A549 (cell line): ENCODE data around the gene SLC24A4. TPM values are rescaled to one million over a fixed set of nuclear protein-coding genes. Genes with fewer than 3 reads are reported as not detected.

ENCODE experiments used
- ATAC-seq, 2 experiments: fragments of 200-7000 bp in 1 of 2; fragments of >200 bp in 1 of 2; cut with Nextera tagmentation in 1 of 2; cut with Tn5 transposase in 1 of 2; 3 replicates each; pipeline versions ENCODE4 v1.8.0 to v1.9.1; 2018 to 2020; ENCODE audit warnings: mild to moderate bottlenecking in 1 of 2, moderate library complexity in 1 of 2
- CTCF ChIA-PET: fragments of 300-600 bp; sonication (Branson Sonifier 250); formaldehyde crosslinking; extraction: SDS; loops from one replicate; lab custom pipeline; 2021; ENCODE audit warnings: antibody characterized with exemption, inconsistent platforms; lab: Yijun Ruan, JAX
- POLR2A ChIA-PET: fragments of 350-600 bp; formaldehyde crosslinking; extraction: SDS; loops from one replicate; lab custom pipeline; 2021; ENCODE audit warnings: antibody characterized with exemption, inconsistent platforms; lab: Yijun Ruan, JAX
- DNase-seq, 2 experiments: peaks; one replicate each; pipeline versions ENCODE4 v3.0.0 to v3.0.0-alpha.2; 2011 to 2016; ENCODE audit warnings: low read depth in 1 of 2, low spot score in 1 of 2
- FAIRE-seq: peaks from 2 replicates; lab custom pipeline; 2011; peaks lifted over from hg19 to GRCh38; lab: Jason Lieb, UNC
- H3K27ac ChIP-seq, 2 experiments: fragments of >200 bp; sonication (Bioruptor Twin); formaldehyde crosslinking; 3 replicates each; pipeline ENCODE4 v1.5.1; 2016 to 2017
- H3K4me1 ChIP-seq: fragments of >200 bp; sonication (Bioruptor Twin); formaldehyde crosslinking; 3 replicates; pipeline ENCODE4 v1.6.1; 2016
- H3K4me2 ChIP-seq: fragments of >200 bp; sonication (Bioruptor Twin); formaldehyde crosslinking; 3 replicates; pipeline ENCODE4 v1.6.1; 2016
- H3K4me3 ChIP-seq: fragments of >200 bp; sonication (Bioruptor Twin); formaldehyde crosslinking; 3 replicates; pipeline ENCODE4 v1.5.1; 2016
- H3K9me3 ChIP-seq: fragments of >200 bp; sonication (Bioruptor Twin); formaldehyde crosslinking; 3 replicates; pipeline ENCODE4 v1.6.1; 2016
- EHF ChIP-seq: fragments of 250-450 bp; sonication (Bioruptor Pico); IDR thresholded peaks from 2 replicates; pipeline ENCODE4 v1.5.0; 2020; ENCODE audit warnings: mild to moderate bottlenecking
- EHMT2 ChIP-seq: fragments of 200-600 bp; sonication (generic); IDR thresholded peaks from 2 replicates; pipeline ENCODE4 v1.6.1; 2016; ENCODE audit warnings: antibody characterized with exemption, low read depth, mild to moderate bottlenecking, moderate library complexity
- ELK1 ChIP-seq: fragments of 150-350 bp; IDR thresholded peaks from 2 replicates; pipeline ENCODE4 v1.6.1; 2014; ENCODE audit warnings: low read depth, mild to moderate bottlenecking, low read length
- ESRRA ChIP-seq: fragments of 150-350 bp; IDR thresholded peaks from 2 replicates; pipeline ENCODE4 v1.6.1; 2014; ENCODE audit warnings: mild to moderate bottlenecking, low read length, borderline replicate concordance
- HOXB13 ChIP-seq: fragments of 250-450 bp; sonication (Bioruptor Pico); IDR thresholded peaks from 2 replicates; pipeline ENCODE4 v1.5.0; 2020; ENCODE audit warnings: low read depth, mild to moderate bottlenecking, moderate library complexity
- JUN ChIP-seq, 2 experiments: fragments of >200 bp; sonication (Bioruptor Twin); formaldehyde crosslinking; IDR thresholded peaks; 2 replicates in 1 of 2; 3 replicates in 1 of 2; pipeline ENCODE4 v1.6.1; 2016 to 2017
- KDM1A ChIP-seq: fragments of 200-600 bp; sonication (generic); IDR thresholded peaks from 2 replicates; pipeline ENCODE4 v1.6.1; 2016; ENCODE audit warnings: low read depth, mild to moderate bottlenecking
- KDM5A ChIP-seq: fragments of 200-600 bp; sonication (generic); IDR thresholded peaks from 2 replicates; pipeline ENCODE4 v1.6.1; 2016; ENCODE audit warnings: antibody characterized with exemption, mild to moderate bottlenecking
- MAZ ChIP-seq: fragments of 150-350 bp; IDR thresholded peaks from 2 replicates; pipeline ENCODE4 v1.6.1; 2014; ENCODE audit warnings: antibody characterized with exemption, low read depth, low read length, borderline replicate concordance
- POLR2A ChIP-seq: IDR thresholded peaks from 2 replicates; pipeline ENCODE4 v1.6.1; 2012; ENCODE audit warnings: mild to moderate bottlenecking, low read length
- POLR2AphosphoS2 ChIP-seq: conservative IDR thresholded peaks from 2 replicates; pipeline ENCODE4 v1.6.1; 2012; ENCODE audit warnings: low read length, improper control_type of control experiment, inconsistent platforms
- RAD21 ChIP-seq, 2 experiments: fragments of >200 bp in 1 of 2; sonication (Bioruptor Twin) in 1 of 2; formaldehyde crosslinking in 1 of 2; IDR thresholded peaks in 1 of 2; conservative IDR thresholded peaks in 1 of 2; 2 replicates in 1 of 2; 3 replicates in 1 of 2; pipeline ENCODE4 v1.6.1; 2012 to 2018; ENCODE audit warnings: inconsistent platforms in 1 of 2
- RCOR1 ChIP-seq: fragments of 150-350 bp; IDR thresholded peaks from 2 replicates; pipeline ENCODE4 v1.6.1; 2014; ENCODE audit warnings: antibody characterized with exemption, low read length, low read depth
- SMC3 ChIP-seq: fragments of >200 bp; sonication (Bioruptor Twin); formaldehyde crosslinking; IDR thresholded peaks from 3 replicates; pipeline ENCODE4 v1.6.1; 2018; ENCODE audit warnings: inconsistent platforms
- SREBF2 ChIP-seq: fragments of 450-650 bp; IDR thresholded peaks from 2 replicates; pipeline ENCODE4 v1.6.1; 2014; ENCODE audit warnings: mild to moderate bottlenecking, moderate library complexity
- TP53 ChIP-seq: fragments of 250-450 bp; sonication (Bioruptor Pico); IDR thresholded peaks from 2 replicates; pipeline ENCODE4 v1.5.0; 2021; ENCODE audit warnings: mild to moderate bottlenecking, moderate library complexity
- ZC3H11A ChIP-seq: fragments of 450-650 bp; IDR thresholded peaks from 2 replicates; pipeline ENCODE4 v1.6.1; 2014; ENCODE audit warnings: antibody characterized with exemption, mild to moderate bottlenecking
- ZNF302 ChIP-seq: fragments of 250-450 bp; sonication (Bioruptor Pico); IDR thresholded peaks from 2 replicates; pipeline ENCODE4 v1.9.0; 2021; ENCODE audit warnings: inconsistent platforms, mild to moderate bottlenecking, moderate library complexity
- ZSCAN20 ChIP-seq: fragments of 250-450 bp; sonication (Bioruptor Pico); IDR thresholded peaks from 2 replicates; pipeline ENCODE4 v1.8.0; 2022; ENCODE audit warnings: mild to moderate bottlenecking, moderate library complexity
- WGBS: methylation state at CpG from one replicate; pipeline ENCODE4 v1.1.6; 2017; ENCODE audit errors: missing lambda C conversion rate; 5-methylcytosine and 5-hydroxymethylcytosine counted together
- polyA plus RNA-seq, 4 experiments: library from polyadenylated mRNA; depleted of rRNA in 3 of 4; stranded (reverse); fragments of >200 nt; fragmentation: RNase III in 1 of 4; extraction: RNeasy Plus Mini Kit Qiagen cat#74134 plus additional on column Dnase treatment in 1 of 4; gene quantifications; 2 replicates in 3 of 4; 3 replicates in 1 of 4; pipeline ENCODE4 v1.2.3, GENCODE V29; 2011 to 2017

SLC24A4 gene
- polyA plus RNA-seq, 2 of the 4 experiments (the other 2 are of a cell fraction) = 0.05 to 0.19 TPM

DNA sequence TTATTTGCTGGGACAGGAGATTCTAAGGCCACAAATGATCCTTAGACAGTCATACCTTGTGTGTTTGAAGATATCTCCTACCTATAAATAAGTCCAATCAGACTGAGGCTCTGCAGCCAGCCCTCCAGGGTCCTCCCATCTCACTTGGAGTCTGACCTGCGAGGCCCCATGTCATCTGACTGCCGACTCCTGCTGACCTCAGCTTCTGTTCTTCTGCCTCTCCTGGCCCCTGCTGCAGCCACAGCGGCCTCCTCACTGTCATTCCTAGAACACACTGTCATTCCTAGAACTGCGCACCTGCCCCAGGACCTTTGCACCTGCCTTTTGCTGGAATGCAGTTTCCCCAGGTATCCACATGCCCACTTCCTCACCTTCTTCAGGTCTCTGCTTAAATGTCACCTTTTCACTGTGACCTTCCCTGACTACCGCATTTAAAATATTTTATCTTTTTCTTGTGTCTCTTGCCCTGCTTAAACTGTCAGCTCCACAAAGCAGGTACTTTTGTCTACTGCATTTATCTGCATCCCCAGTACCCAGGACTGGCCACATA, 134.1 kb downstream of the SLC24A4 start:
- Histone ChIP-seq H3K4me1 (no peaks in the 10 kb centered on the region), H3K4me3 (no peak overlapping the region), H3K27ac (0 out of 6 replicates have a peak overlapping the region, but pooled peaks of 1 of the 2 experiments have one; percentile 14), H3K4me2 (no peak overlapping the region), H3K9me3 (no peaks in the 10 kb centered on the region)
- WGBS = 70% methylated on average over 5 of the region's 5 CpGs
- no peak for FAIRE-seq
- no peak for DNase-seq
- ChIA-PET POLR2A (no interaction called here), CTCF (interaction anchor here (0.7 to 3.8 kb wide), 15 partner anchors 10 to 323 kb away, joined by 3 to 27 read pairs (median 5); partner anchors contain the start of gene SLC24A4)
- TF ChIP-seq KDM1A = peak; percentile 29; the same call in 1 of the 2 replicates
- TF ChIP-seq SREBF2 = no peak
- ATAC-seq = peak in 1 of 2 experiments; percentile 52; a peak in 3 of 6 replicates

DNA sequence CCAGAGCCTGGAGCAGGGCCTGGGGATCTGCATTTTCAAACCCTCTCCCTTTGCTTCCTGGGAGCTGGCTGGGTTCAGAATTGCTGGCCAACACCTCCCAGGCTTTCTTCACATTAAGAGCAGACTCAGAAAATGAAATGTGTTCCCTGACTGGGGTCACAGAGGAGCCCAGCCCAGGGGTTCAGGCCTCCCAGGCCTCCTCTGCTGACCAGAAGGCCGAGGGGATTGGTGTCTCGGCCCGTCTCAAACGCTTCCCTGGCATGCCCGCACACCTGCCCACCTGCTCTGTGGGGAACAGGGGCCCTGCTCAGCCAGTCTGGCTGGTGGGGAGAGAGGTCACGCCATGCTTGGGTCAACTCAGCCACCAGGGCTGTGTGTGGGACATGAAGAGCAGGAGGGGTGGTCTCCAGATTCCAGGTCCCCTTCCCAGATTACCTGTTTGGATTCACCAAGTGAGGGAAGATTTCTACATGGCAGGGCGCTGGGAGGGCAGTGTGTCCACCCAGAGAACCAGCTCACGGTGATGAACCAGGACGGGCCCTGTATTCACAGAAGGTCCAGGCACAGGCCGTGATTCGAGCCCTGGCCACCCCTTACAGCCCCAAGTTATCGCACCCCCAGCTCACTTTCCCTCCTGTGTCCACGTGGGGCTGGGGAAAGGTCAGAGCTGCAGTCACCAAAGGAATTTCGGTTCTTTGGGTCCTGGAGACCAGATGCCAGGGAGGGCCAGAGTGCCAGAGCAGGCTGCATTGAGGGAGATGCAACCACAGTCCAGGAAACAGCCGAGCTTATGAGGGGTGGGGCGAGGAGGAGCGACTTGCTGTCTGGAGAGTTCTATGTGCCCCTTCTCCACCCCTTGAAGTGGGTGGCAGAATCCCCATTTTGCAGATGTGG, 135.4 kb downstream of the SLC24A4 start:
- 84% methylated on average over 13 of the region's 17 CpGs for WGBS
- POLR2A ChIA-PET = no interaction called here
- Histone ChIP-seq H3K27ac (peak overlapping the region in 1 of 2 experiments; percentile 57; a peak in 4 of 6 replicates), H3K9me3 (no peaks in the 10 kb centered on the region), H3K4me3 (no peak overlapping the region), H3K4me1 (no peaks in the 10 kb centered on the region), H3K4me2 (no peak overlapping the region)
- no peak for DNase-seq
- TF ChIP-seq ESRRA (no peak), HOXB13 (CRISPR knock-in tag) (no peak), KDM5A (no peak), TP53 (no peak), JUN (IDR thresholded peaks at IDR 0.05) (no peak), ZSCAN20 (no peak), EHMT2 (no peak), MAZ (no peak), POLR2A (no peak), RCOR1 (no peak), SREBF2 (no peak)
- no peak for FAIRE-seq
- CTCF ChIA-PET = interaction anchor here (0.8 to 3.8 kb wide), 11 partner anchors 8 to 325 kb away, joined by 3 to 27 read pairs (median 5); no protein-coding TSS in a partner anchor
- ATAC-seq = no peak

DNA sequence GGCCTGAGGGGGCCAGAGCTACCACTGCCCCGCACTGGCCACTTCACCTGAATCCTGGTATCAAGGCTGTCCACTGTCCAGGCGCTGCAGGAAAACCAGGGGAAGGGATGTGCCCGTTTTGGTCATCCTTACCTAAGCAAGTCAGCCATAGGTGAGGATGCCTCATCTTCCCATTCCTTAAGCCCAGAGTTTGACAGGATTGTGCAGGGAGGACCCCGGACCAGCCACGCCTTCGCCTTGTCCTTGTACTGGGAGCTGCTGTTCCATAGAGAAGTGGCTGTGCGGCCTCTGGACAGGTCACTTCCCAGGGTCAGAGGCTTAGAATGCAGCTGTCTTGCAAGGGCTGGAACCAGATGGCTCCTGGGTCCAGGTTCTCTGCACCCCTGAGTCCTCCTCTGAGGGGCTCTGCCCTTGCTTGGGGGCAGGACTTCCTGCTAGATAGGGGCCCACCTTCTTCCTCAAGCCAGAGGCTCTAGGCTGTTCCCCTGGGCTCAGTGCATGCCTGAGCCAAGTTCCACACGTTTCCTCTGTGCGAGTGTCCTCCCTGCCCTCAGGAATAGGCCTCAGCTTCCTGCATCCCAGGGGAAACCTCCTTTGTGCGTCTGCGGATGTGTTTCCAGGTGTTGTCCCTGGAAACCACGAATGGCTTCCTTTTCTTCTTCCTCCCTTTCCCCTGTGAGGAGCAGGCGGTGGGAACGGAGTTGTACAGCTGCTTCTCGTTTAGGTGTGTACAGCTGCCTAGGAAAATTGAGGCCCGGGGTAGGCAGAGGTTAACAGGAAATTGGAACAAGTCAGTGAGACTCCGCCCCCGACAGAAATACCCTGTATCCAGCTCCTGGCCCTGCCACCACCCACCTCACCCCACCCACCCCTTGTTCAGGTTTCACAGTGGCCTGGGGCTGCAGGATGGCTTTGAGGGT, 136.3 kb downstream of the SLC24A4 start:
- 84% methylated on average over 18 of the region's 18 CpGs for WGBS
- CTCF ChIA-PET = interaction anchor here (0.5 to 3.0 kb wide), 8 partner anchors 19 to 1036 kb away, joined by 3 to 15 read pairs (median 3); no protein-coding TSS in a partner anchor
- FAIRE-seq = no peak
- H3K9me3 ChIP-seq = no peaks in the 10 kb centered on the region
- no peak for TF ChIP-seq ELK1
- TF ChIP-seq, all 56 proteins: peak for 0
- Histone ChIP-seq H3K4me2 (no peak overlapping the region), H3K4me3 (no peak overlapping the region), H3K4me1 (no peaks in the 10 kb centered on the region), H3K27ac (peak overlapping the region in 1 of 2 experiments; percentile 57; a peak in 4 of 6 replicates)
- ATAC-seq (no peak), DNase-seq (no peak)
- POLR2A ChIA-PET = no interaction called here

- TF ChIP-seq EHF (CRISPR knock-in tag) (no peak), ZC3H11A (no peak), RAD21 (conservative IDR thresholded peaks at IDR 0.05 in 1 of 2, IDR thresholded peaks at IDR 0.05 in 1 of 2) (peak in 1 of 2 experiments; percentile 12; a peak in 1 of 5 replicates), EHMT2 (no peak), SMC3 (no peak), POLR2AphosphoS2 (no peak), ZNF302 (CRISPR knock-in tag) (no peak)
- TF ChIP-seq, all 56 proteins: peak for 1
- WGBS = 82% methylated on average over 12 of the region's 12 CpGs
- POLR2A ChIA-PET = no interaction called here
- ATAC-seq (no peak), FAIRE-seq (no peak), DNase-seq (no peak)
- H3K4me3 ChIP-seq = no peak overlapping the region
- H3K4me2 ChIP-seq = no peak overlapping the region
- no peaks in the 10 kb centered on the region for H3K9me3 ChIP-seq
- CTCF ChIA-PET = interaction anchor here (0.5 to 3.0 kb wide), 6 partner anchors 19 to 1037 kb away, joined by 3 to 15 read pairs (median 3); no protein-coding TSS in a partner anchor
- H3K27ac ChIP-seq = peak overlapping the region in 1 of 2 experiments; percentile 57; a peak in 4 of 6 replicates
- H3K4me1 ChIP-seq = no peaks in the 10 kb centered on the region
Measured at GRCh38 chr14:92459950-92460421, 137.0 kb downstream of the SLC24A4 start.
